HepG2 (cell line): ENCODE results near the gene OR1F1. TPM values are rescaled to one million over a fixed set of nuclear protein-coding genes. Genes with fewer than 3 reads are reported as not detected.

Source experiments
- ATAC-seq: fragments of 200-7000 bp; cut with Tn5 transposase; 3 replicates; pipeline ENCODE4 v1.9.1; 2020; ENCODE audit warnings: mild to moderate bottlenecking, moderate library complexity
- BruUV-seq: library from RNA; stranded (reverse); fragments of 400-500 nt; replicated peaks from 2 replicates; lab custom pipeline; 2021; lab: Mats Ljungman, UMichigan
- CTCF ChIA-PET: fragments of 300-600 bp; formaldehyde crosslinking; extraction: SDS; loops from one replicate; lab custom pipeline; 2021; ENCODE audit warnings: low total read pairs, inconsistent platforms, low intra/inter-chr PET ratio; lab: Yijun Ruan, JAX
- POLR2A ChIA-PET: fragments of 350-600 bp; sonication (Branson Sonifier 250); formaldehyde crosslinking; loops from one replicate; lab custom pipeline; 2020; ENCODE audit warnings: antibody characterized with exemption, inconsistent platforms; lab: Yijun Ruan, JAX
- DNase-seq: peaks from one replicate; pipeline ENCODE4 v3.0.0-alpha.2; 2015; ENCODE audit warnings: low spot score
- FAIRE-seq: peaks from 3 replicates; lab custom pipeline; 2011; peaks lifted over from hg19 to GRCh38; lab: Jason Lieb, UNC
- H2AFZ ChIP-seq: one replicate; pipeline ENCODE4 v1.6.1; 2011; ENCODE audit warnings: low read length, inconsistent platforms
- H3K27ac ChIP-seq: fragments of 300-600 bp; 3 replicates; pipeline ENCODE4 v1.8.0; 2011; ENCODE audit warnings: mixed run types, mild to moderate bottlenecking, mixed read lengths, low read length, inconsistent platforms; ENCODE audit not compliant: insufficient read depth; ENCODE audit errors: extremely low read length
- H3K27me3 ChIP-seq, 2 experiments: fragments of 200-600 bp in 1 of 2; 2 replicates in 1 of 2; 3 replicates in 1 of 2; pipeline versions ENCODE4 v1.6.0 to v1.8.0; 2011; ENCODE audit warnings: low read length in 2 of 2, mild to moderate bottlenecking in 2 of 2, moderate library complexity in 2 of 2, inconsistent platforms in 1 of 2; ENCODE audit not compliant: insufficient read depth in 2 of 2, control insufficient read depth in 1 of 2
- H3K36me3 ChIP-seq, 2 experiments: fragments of 200-600 bp in 1 of 2; replicated peaks in 1 of 2; 2 replicates in 1 of 2; 3 replicates in 1 of 2; pipeline versions ENCODE4 v1.5.1 to v1.8.0; 2011; ENCODE audit warnings: low read length in 2 of 2, inconsistent platforms in 1 of 2; ENCODE audit not compliant: insufficient read depth in 2 of 2, control insufficient read depth in 1 of 2
- H3K4me1 ChIP-seq: 2 replicates; pipeline ENCODE4 v1.5.1; 2012; ENCODE audit warnings: low read length, inconsistent platforms; ENCODE audit not compliant: insufficient read depth
- H3K4me2 ChIP-seq: 2 replicates; pipeline ENCODE4 v1.6.0; 2011; ENCODE audit warnings: low read depth, low read length, inconsistent platforms
- H3K4me3 ChIP-seq, 3 experiments: fragments of 200-600 bp in 1 of 3; sonication (generic), shearing (Covaris generic) in 1 of 3; replicated peaks in 1 of 3; 2 replicates each; pipeline ENCODE4 v1.5.1; 2011 to 2016; ENCODE audit warnings: low read length in 3 of 3, inconsistent platforms in 2 of 3, low read depth in 2 of 3, mild to moderate bottlenecking in 2 of 3, control low read depth in 1 of 3, mixed read lengths in 1 of 3; ENCODE audit not compliant: insufficient read depth in 1 of 3
- H3K79me2 ChIP-seq: one replicate; pipeline ENCODE4 v1.6.1; 2011; ENCODE audit warnings: low read length, inconsistent platforms; ENCODE audit not compliant: insufficient read depth
- H3K9ac ChIP-seq: 2 replicates; pipeline ENCODE4 v1.6.0; 2011; ENCODE audit warnings: mild to moderate bottlenecking, low read depth, low read length, inconsistent platforms; ENCODE audit not compliant: insufficient read depth
- H3K9me3 ChIP-seq: 2 replicates; pipeline ENCODE4 v1.5.1; 2012; ENCODE audit warnings: mild to moderate bottlenecking, low read length
- H4K20me1 ChIP-seq: 2 replicates; pipeline ENCODE4 v1.6.0; 2011; ENCODE audit warnings: inconsistent platforms, mild to moderate bottlenecking, low read length, moderate library complexity; ENCODE audit not compliant: insufficient read depth
- CREB1 ChIP-seq, 2 experiments: fragments of 450-650 bp in 1 of 2; IDR thresholded peaks; 2 replicates each; pipeline ENCODE4 v1.6.1; 2016 to 2017; ENCODE audit warnings: control low read depth in 1 of 2, mild to moderate bottlenecking in 1 of 2, missing compliant biosample characterization in 1 of 2, missing genetic modification characterization in 1 of 2
- MEF2D ChIP-seq: sonication (generic); formaldehyde crosslinking; IDR thresholded peaks from 2 replicates; pipeline ENCODE4 v1.5.1; 2020; ENCODE audit warnings: mild to moderate bottlenecking, missing genetic modification reagents
- PHF8 ChIP-seq: sonication (generic); formaldehyde crosslinking; IDR thresholded peaks from 2 replicates; pipeline ENCODE4 v1.5.0; 2020; ENCODE audit warnings: missing genetic modification reagents
- ZNF24 ChIP-seq: fragments of 450-650 bp; IDR thresholded peaks from 2 replicates; pipeline ENCODE4 v1.6.1; 2017; ENCODE audit warnings: antibody characterized with exemption, mild to moderate bottlenecking
- ZNF263 ChIP-seq: sonication (generic); formaldehyde crosslinking; IDR thresholded peaks from 2 replicates; pipeline ENCODE4 v1.4.0; 2020; ENCODE audit warnings: missing genetic modification reagents
- WGBS: methylation state at CpG from one replicate; pipeline ENCODE4 v1.1.6; 2017; ENCODE audit warnings: low lambda C conversion rate; 5-methylcytosine and 5-hydroxymethylcytosine counted together
- in situ Hi-C: cut with HindIII; loops from 2 replicates; pipeline ENCODE4 v1.10.0; 2017; ENCODE audit warnings: low pct_unique_long_range_greater_than_20kb; ENCODE audit not compliant: extremely low pct_ligation_motif_present
- intact Hi-C: fragments of 100-400 bp; cut with micrococcal nuclease; formaldehyde crosslinking; loops from one replicate; pipeline ENCODE4 v1.10.0; 2022; ENCODE audit not compliant: unreplicated experiment
- polyA plus RNA-seq, 8 experiments: library from polyadenylated mRNA; depleted of rRNA in 3 of 8; stranded (reverse) in 7 of 8; unstranded in 1 of 8; fragments of >200 nt; fragmentation: Illumina TruSeq in 4 of 8; extraction: Trizol in 4 of 8; gene quantifications; 2 replicates each; pipeline versions ENCODE4 v1.2.1 to v1.2.3, GENCODE V29; 2011 to 2016; ENCODE audit warnings: low read depth in 4 of 8, missing spikeins in 1 of 8, mixed read lengths in 1 of 8; ENCODE audit not compliant: insufficient read depth in 1 of 8
- total RNA-seq, 5 experiments: library from RNA; depleted of rRNA; stranded (reverse); fragments of >200 nt; fragmentation: Illumina TruSeq; extraction: Trizol; gene quantifications; 2 replicates each; pipeline ENCODE4 v1.2.3, GENCODE V29; 2016; ENCODE audit warnings: low read depth in 1 of 5
- TF ChIP-seq, protein P1 (sequence below): sonication (generic); formaldehyde crosslinking; IDR thresholded peaks from 2 replicates; pipeline ENCODE4 v1.4.0; 2020; ENCODE audit warnings: missing genetic modification reagents
- TF ChIP-seq, protein P2 (sequence below): IDR thresholded peaks from 2 replicates; pipeline ENCODE4 v1.6.1; 2012; ENCODE audit warnings: inconsistent platforms

Gene OR1F1
- total and polyA plus RNA-seq, 2 of the 13 experiments (the other 11 are each of a cell fraction or from before 2014, with no cell fraction given) = 0.90 TPM; not detected in 1

DNA sequence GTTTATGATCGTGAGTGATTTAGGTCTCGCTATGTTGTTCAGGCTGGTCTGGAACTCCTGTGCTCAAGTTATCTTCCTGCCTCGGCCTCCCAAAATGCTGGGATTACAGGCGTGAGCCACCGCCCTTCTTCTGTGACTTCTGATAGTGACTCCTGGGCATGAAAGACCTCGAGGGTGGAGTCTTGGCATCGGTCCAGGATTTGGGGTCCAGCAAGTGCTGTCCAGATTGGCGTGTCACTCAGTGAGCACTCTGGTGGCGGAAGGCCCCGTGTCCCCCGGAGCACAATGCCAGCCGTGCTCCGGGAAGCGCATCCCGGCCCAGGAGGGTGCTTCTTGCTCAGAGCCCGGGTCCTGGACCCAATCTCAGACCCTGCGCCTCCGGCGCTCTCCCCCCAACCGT is 6.8 kb downstream of the OR1F1 start:
- FAIRE-seq (no peak), ATAC-seq (no peak), DNase-seq (no peak)
- no peak overlapping the region for H3K4me3 ChIP-seq
- no peaks in the 10 kb centered on the region for H3K27me3 ChIP-seq
- intact Hi-C loops = loop anchor here (5.0 kb wide), 1 partner anchor 68 kb away; no protein-coding TSS in a partner anchor
- no peak overlapping the region for H3K27ac ChIP-seq
- peaks cover 57% of the 10 kb centered on the region for H3K4me1 ChIP-seq
- no peaks in the 10 kb centered on the region for H3K9me3 ChIP-seq
- H3K79me2 ChIP-seq = no peaks in the 10 kb centered on the region
- in situ Hi-C loops = no loop called here
- TF ChIP-seq ZNF263 (CRISPR knock-in tag) = peak; percentile 83
- TF ChIP-seq CREB1 (IDR thresholded peaks at IDR 0.05) = no peak
- TF ChIP-seq CREB1 (CRISPR knock-in tag; IDR thresholded peaks at IDR 0.05) = no peak
- TF ChIP-seq, protein P1, sequence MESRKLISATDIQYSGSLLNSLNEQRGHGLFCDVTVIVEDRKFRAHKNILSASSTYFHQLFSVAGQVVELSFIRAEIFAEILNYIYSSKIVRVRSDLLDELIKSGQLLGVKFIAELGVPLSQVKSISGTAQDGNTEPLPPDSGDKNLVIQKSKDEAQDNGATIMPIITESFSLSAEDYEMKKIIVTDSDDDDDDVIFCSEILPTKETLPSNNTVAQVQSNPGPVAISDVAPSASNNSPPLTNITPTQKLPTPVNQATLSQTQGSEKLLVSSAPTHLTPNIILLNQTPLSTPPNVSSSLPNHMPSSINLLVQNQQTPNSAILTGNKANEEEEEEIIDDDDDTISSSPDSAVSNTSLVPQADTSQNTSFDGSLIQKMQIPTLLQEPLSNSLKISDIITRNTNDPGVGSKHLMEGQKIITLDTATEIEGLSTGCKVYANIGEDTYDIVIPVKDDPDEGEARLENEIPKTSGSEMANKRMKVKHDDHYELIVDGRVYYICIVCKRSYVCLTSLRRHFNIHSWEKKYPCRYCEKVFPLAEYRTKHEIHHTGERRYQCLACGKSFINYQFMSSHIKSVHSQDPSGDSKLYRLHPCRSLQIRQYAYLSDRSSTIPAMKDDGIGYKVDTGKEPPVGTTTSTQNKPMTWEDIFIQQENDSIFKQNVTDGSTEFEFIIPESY (CRISPR knock-in tag) = peak; percentile 33; the same call in 1 of the 2 replicates
- ChIA-PET CTCF (no interaction called here), POLR2A (interaction anchor here (0.7 kb wide), 1 partner anchor 13 kb away, joined by 4 read pairs; no protein-coding TSS in a partner anchor)
- WGBS = 72% methylated on average over 18 of the region's 20 CpGs
- H4K20me1 ChIP-seq = no peaks in the 10 kb centered on the region
- no peak overlapping the region for H2AFZ ChIP-seq
- no peaks in the 10 kb centered on the region for H3K36me3 ChIP-seq
- peak overlapping the region; percentile 34 for H3K4me2 ChIP-seq
- H3K9ac ChIP-seq = no peak overlapping the region
- BruUV-seq = no TSS peak

DNA sequence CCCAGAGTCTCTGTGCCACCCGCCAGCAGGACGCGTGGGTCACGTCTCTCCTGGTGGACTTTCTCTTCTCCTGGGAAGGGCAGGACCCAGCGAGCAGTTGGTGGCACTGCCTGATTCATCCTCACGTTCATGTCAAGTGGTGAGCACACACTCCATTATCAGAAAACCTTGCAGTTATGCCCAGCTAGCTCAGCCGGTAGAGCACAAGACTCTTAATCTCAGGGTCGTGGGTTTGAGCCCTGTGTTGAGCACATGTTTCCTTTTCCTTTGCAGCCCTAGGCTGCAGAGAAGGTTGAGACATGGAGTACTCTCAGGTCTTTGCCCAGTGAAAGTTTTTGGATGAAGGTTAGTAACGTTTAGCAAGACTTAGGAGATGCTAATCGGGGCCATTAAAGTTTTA is 8.0 kb downstream of the OR1F1 start:
- no peaks in the 10 kb centered on the region for H3K27me3 ChIP-seq
- no peak overlapping the region for H3K27ac ChIP-seq
- ChIA-PET CTCF (no interaction called here), POLR2A (no interaction called here)
- no peaks in the 10 kb centered on the region for H3K79me2 ChIP-seq
- DNase-seq (peak; percentile 33), FAIRE-seq (no peak), ATAC-seq (no peak)
- H3K36me3 ChIP-seq = no peaks in the 10 kb centered on the region
- H3K4me2 ChIP-seq = peak overlapping the region; percentile 34; the same call in 1 of the 2 replicates
- no peaks in the 10 kb centered on the region for H4K20me1 ChIP-seq
- TF ChIP-seq ZNF24 (peak; percentile 82), PHF8 (CRISPR knock-in tag) (no peak), MEF2D (CRISPR knock-in tag) (no peak)
- TF ChIP-seq, protein P2, sequence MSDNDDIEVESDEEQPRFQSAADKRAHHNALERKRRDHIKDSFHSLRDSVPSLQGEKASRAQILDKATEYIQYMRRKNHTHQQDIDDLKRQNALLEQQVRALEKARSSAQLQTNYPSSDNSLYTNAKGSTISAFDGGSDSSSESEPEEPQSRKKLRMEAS = no peak
- H2AFZ ChIP-seq = peak overlapping the region; percentile 72
- H3K9ac ChIP-seq = peak overlapping the region; percentile 42; the same call in 1 of the 2 replicates
- H3K9me3 ChIP-seq = no peaks in the 10 kb centered on the region
- in situ Hi-C loops (no loop called here), intact Hi-C loops (no loop called here)
- no TSS peak for BruUV-seq
- WGBS = 30% methylated on average over 7 of the region's 10 CpGs
- peaks cover 52% of the 10 kb centered on the region for H3K4me1 ChIP-seq
- peak overlapping the region in 1 of 3 experiments; percentile 36; a peak in 1 of 6 replicates for H3K4me3 ChIP-seq
